HG03097 (cell line): ENCODE data around the gene PIP4K2B.
A peak's percentile ranks its signal among the peaks of the same experiment; 100 is the strongest.
"Not testable (repeated sequence)": the region's sequence is repeated elsewhere in the genome, so short reads cannot be mapped to it uniquely, and the experiment has no call there.

Experiments
- ATAC-seq: cut with Tn5 transposase; IDR thresholded peaks from one replicate; pipeline ENCODE4 v1.9.1; 2021; ENCODE audit not compliant: unreplicated experiment, low FRiP score

The PIP4K2B gene

DNA sequence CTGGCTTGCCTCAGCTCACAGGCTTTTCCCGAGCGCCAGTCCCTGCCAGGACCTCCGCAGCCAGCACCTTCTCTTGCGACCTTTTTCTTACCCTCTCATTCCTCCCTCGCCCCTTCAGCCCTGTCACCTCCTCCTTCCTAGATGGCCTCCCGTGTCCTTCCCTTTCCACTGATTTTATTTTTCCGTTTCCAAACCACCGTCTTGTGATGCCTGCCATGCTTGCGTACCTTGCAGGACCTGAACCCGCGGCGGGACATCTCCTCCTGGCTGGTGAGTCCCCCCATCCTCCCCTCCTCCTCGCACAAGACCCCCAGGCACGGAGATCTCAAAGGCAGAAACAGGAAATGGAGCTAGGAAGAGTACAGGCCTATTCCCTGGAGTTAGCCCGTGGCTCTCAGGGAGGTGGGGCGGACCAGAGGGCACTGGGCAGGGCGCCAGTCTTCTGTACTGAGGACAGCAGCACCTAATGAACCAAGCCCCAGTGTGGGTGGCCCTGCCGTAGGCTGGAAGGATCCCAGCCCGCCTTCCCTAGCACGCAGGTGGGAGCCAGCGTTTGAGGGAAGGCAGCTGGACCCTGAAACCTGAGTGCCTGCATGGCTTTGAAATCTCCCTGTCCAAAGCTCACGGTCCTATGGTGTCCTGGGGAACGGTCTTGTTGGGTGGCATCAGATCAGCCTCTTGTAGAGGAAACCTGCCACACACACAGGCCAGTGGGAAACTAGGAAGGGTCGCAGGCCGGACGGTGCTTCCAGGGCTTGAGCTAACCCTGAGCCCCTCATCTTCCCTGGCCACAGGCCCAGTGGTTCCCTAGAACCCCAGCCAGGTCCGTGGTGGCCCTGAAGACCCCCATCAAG, 68.6 kb downstream of the PIP4K2B start:
- no peak for ATAC-seq

DNA sequence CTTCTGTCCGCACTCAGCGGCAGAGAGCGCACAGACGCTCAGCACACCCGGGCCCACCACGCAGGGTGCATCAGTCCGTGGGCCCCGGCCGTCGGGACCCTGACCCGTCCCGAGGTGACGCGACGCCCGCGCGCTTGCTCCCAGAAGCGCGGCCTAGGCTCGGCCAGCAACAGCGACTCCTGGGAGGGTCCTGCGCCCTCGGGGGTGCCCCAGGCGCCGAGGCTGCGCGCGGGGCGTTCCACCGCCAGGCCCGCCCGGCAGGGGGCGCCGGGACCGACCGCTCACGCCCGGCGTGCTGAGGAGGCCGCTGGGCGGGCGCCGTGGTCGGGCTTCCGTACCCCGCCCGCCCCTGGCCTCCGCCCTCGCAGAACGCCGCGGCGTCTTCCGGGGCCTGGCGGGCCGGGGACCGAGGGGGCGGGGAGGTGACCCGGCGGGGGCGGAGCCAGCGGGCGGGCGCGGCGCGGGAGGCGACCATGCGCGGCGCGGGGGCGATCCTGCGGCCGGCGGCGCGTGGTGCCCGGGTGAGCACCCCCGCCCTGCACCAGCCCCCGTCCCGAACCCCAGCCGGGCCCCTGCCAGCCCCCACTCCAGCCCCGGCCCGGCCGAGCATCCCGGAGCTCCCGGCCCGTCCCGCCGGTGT, 69.3 kb downstream of the PIP4K2B start, which contains the start of gene CISD3:
TSS of gene CISD3 (plus strand) at position 456 of the 640 bp plus-strand sequence. CDS start at position 474, 18 bp downstream.
- ATAC-seq = peak; percentile 61

DNA sequence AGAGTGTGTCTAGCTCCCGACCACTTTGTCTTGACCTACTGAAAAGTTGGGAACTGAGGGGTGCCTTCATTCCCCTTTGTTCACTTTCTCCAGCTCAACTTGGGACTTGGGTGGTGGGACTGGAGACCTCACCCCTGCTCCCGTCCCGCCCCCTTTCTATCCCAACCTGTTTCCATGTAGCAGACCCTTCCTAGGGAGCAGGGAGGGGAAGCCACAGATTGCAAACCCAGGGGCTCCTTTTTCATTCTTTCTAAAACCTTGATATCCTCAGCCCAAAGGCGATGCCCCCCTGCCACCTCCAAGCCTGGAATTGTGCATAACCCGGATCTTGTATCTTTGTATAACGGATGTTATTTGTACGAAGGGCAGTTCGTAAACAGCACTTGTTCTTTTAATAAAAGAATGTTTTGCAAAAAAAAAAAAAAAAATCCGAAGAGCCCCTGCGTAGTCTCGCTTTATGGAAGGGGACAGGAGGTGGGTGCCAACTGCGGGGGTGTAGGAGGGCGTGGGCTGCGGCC, 69.9 kb downstream of the PIP4K2B start:
- no peak for ATAC-seq

DNA sequence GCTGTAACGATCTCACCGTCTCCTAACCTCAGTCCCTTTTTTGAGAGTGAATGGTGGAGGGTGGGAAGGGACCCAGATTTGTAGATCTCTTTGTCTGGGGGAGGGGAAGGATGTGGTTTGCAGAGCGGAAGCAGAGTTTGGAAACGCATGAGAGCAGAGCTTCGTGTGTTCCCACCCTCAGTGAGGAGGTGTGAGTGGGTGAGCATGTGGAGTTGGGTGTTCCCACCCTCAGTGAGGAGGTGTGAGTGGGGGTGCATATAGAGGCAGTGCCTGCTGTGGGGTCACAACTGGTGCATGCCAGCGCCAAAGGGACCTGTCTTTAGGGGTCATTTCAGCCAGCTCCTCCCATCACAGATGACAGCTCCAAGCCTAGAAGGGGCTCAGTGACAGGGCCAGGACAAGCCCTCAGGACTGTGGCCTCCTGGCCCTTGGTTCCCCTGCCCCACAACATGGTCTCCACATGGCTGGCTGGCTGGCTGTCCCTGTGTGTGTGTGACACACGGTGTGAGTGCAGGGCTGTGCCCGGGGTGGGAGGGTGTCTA, 71.0 kb downstream of the PIP4K2B start:
- no peak for ATAC-seq

DNA sequence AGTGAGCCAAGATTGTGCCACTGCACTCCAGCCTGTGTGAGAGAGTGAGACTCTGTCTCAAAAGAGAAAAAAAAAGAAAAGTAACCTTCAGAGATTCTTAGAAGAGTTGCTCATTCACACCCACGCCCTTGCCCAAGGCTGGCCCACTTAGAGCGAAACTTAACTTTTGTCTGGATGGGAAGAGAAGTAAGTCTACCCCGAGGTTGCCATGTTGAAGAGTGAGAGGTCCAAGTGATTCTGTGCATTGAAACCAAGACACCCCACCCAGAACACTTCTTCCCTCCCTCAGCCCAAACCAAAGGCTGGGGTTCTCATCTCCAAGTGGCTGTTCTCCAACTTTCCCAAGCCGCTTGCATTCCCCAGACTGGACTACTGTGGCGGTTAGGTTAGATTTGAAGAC, 71.6 kb downstream of the PIP4K2B start:
- ATAC-seq = no peak

DNA sequence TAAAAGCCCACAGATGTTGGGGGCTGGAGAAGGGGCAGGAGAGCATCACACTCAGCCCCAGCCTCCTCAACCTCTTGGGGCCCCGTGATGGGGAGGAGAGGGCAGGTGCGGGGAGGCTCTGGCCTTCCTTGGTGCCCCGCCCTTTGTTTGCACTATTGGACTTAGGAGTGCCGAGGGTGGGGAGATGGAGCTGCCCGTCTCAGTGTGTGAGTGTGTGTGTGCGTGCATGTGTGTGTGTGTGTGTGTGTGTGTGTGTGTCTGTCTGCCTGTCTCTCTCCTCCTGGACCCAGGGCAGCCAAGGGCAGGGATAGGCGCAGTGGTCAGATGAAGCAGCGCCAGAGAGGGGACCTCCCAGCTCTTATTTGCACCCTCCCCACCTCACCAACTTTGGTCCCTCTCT, 73.2 kb downstream of the PIP4K2B start:
- not testable (repeated sequence) for ATAC-seq

DNA sequence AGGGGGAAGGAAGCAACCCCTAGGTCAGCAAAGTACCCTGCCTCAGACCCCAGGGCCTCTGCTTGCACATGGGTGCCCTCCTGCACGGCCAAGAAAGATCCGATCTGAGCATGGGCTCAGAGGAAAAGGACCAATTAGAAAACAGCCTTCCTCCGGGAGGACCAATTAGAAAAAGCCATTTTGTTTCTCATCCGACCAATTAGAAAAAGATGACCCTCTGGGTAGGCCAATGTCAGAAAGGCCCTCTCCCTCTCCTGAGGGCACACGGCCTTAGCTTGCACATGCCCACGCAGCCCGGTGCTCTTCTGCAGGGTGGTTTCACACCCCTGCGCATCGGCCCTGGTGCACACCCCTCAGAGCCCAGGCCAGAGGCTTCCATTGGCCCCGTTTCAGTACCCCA, 74.3 kb downstream of the PIP4K2B start:
- no peak for ATAC-seq

DNA sequence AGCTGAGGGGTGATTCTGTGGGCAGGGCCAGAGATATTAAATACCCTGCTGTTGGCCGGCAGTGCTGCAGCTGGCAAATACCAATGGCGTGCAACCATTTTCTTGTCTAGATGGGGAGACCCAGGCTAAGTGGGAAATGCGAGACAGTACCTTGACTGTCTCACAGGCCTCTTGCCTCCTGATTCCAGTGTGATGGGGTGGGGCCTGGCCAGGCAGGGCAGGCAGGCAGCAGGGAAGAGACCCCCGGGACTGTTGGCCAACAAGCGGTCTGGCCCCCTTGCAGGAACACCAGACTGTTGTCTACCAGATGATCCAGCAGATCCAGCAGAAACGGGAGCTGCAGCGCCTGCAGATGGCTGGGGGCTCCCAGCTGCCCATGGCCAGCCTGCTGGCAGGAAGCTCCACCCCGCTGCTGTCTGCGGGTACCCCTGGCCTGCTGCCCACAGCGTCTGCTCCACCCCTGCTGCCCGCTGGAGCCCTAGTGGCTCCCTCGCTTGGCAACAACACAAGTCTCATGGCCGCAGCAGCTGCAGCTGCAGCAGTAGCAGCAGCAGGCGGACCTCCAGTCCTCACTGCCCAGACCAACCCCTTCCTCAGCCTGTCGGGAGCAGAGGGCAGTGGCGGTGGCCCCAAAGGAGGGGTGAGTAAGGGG, 74.9 kb downstream of the PIP4K2B start:
- no peak for ATAC-seq

DNA sequence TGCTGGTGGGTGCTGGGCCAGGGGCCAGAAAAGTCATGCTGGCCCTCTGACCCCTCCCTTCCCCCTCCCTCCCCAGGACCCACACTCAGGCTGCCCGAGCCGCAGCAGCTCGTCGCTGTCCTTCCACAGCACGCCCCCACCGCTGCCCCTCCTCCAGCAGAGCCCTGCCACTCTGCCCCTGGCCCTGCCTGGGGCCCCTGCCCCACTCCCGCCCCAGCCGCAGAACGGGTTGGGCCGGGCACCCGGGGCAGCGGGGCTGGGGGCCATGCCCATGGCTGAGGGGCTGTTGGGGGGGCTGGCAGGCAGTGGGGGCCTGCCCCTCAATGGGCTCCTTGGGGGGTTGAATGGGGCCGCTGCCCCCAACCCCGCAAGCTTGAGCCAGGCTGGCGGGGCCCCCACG, 77.6 kb downstream of the PIP4K2B start:
- no peak for ATAC-seq

DNA sequence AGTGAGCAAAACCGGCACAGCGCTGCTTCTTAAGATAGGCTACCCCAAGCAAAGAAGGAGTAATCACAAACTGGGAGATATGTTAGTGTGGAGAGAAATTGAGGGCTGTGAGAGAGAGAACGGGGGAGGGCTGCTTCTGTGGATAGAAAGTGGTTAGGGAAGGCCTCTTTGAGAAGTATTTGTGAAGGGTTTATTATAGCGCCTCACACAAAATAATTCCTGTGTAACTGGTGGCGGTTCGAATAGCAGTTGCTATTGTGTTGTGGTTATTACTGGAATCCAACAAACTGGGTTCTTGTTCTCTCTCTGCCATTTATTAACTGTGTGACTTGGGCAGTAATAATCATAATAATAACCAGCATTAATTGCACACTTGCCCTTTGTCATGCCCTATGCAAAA, 78.4 kb downstream of the PIP4K2B start:
- no peak for ATAC-seq

DNA sequence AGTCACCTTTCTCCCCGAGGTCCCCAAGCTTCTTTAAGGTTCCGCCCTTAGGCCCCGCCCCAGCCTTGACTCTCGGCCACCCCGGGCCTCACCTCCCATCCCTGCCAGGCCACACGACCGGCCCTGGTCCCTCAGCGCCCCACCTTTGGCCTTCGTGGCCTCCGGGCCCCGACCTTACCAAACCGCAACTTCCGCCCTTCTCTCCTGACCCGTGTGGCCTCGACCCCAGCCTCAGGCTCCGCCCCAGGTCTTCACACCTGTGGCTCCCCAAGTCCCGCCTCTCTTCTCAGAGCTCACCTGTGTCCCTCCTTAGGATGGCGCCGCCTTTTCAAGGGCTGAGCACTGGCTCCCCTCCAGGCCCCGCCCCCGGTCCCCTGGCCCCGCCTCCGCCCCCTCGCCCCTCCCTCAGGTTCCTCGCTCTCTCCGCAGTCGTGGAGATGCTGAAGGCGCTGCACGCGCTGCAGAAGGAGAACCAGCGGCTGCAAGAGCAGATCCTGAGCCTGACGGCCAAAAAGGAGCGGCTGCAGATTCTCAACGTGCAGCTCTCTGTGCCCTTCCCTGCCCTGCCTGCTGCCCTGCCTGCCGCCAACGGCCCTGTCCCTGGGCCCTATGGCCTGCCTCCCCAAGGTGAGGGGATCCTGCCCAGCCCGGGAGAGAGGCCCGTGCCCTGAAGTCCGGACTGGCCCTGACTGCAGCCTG, 79.3 kb downstream of the PIP4K2B start:
- no peak for ATAC-seq

DNA sequence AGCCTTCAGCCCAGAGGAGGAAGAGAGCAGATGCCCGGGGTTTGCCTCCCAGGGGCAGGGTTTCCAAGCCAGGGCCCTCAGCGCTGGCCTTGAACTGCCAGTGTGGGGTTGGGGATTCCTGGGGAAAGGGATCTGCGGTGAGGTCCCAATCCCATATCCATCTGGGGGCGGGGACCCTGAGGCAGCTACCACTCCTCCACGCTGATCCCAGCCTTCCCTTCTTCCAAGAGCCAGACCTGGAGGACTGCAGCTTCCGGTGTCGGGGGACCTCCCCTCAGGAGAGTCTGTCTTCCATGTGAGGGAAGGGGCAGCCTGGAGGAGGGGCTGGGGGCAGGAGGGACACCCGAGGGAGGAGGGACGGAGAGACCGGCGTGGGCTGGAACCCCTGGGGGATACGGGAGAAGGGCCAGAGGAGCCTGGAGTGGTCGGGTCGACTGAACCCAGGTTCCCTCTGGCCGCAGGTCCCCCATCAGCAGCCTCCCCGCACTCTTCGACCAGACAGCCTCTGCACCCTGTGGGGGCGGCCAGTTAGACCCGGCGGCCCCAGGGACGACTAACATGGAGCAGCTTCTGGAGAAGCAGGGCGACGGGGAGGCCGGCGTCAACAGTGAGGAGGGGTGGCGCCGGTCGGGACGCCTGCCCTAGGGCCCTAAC, 79.9 kb downstream of the PIP4K2B start:
- no peak for ATAC-seq

DNA sequence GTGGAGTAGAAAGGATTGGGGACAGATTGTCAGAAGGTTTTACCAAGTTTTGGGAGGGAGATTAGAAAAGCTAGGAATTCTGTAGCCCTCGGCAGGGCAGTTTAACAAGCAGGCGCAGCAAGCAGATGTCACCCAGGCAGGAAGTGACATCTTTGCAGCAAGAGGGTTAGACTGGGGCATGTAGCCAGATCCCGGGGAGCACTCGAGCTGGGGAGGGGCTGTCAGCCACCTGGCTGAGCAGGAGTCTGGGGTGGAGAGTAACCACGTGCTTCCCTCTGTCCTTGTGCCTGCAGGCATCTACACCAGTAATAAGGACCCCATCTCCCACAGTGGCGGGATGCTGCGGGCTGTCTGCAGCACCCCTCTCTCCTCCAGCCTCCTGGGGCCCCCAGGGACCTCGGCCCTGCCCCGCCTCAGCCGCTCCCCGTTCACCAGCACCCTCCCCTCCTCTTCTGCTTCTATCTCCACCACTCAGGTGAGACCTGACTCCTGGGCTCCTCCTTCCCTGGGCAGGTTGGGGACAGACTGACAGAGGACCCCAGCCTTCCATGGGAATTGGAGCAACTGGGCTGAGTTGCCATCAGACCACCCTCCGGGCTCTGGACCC, 82.1 kb downstream of the PIP4K2B start:
- ATAC-seq = no peak

DNA sequence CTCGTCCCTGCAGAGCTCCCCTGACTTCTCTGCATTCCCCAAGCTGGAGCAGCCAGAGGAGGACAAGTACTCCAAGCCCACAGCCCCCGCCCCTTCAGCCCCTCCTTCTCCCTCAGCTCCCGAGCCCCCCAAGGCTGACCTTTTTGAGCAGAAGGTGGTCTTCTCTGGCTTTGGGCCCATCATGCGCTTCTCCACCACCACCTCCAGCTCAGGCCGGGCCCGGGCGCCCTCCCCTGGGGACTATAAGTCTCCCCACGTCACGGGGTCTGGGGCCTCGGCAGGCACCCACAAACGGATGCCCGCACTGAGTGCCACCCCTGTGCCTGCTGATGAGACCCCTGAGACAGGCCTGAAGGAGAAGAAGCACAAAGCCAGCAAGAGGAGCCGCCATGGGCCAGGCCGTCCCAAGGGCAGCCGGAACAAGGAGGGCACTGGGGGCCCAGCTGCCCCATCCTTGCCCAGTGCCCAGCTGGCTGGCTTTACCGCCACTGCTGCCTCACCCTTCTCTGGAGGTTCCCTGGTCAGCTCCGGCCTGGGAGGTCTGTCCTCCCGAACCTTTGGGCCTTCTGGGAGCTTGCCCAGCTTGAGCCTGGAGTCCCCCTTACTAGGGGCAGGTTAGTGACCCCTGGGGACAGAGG, 82.9 kb downstream of the PIP4K2B start:
- no peak for ATAC-seq
